WTC11 (cell line): ENCODE measurements around the gene C6orf118. TPM values are rescaled to one million over a fixed set of nuclear protein-coding genes. Genes with fewer than 3 reads are reported as not detected.
A peak's percentile ranks its signal among the peaks of the same experiment; 100 is the strongest.

Experiments
- ATAC-seq: fragments of 200-7000 bp; cut with Tn5 transposase; 2 replicates; pipeline ENCODE4 v1.10.0; 2021; ENCODE audit warnings: mild to moderate bottlenecking, moderate library complexity
- CTCF ChIA-PET: fragments of 300-600 bp; sonication (Branson Sonifier 250); formaldehyde crosslinking; loops from one replicate; lab custom pipeline; 2021; ENCODE audit warnings: antibody characterized with exemption; lab: Charles Lee
- POLR2A ChIA-PET: fragments of 350-600 bp; sonication (Branson Sonifier 250); formaldehyde crosslinking; loops from one replicate; lab custom pipeline; 2021; ENCODE audit warnings: antibody characterized with exemption; lab: Charles Lee
- DNase-seq: peaks from one replicate; pipeline ENCODE4 v3.0.0; 2021; ENCODE audit warnings: low spot score
- H3K27ac Mint-ChIP-seq: 2 replicates; pipeline ENCODE4 v1.8.0; 2021; ENCODE audit warnings: mixed read lengths
- H3K27me3 Mint-ChIP-seq: 2 replicates; pipeline ENCODE4 v1.8.0; 2021; ENCODE audit warnings: low read depth, mild to moderate bottlenecking, moderate library complexity, mixed read lengths
- H3K36me3 Mint-ChIP-seq: 2 replicates; pipeline ENCODE4 v1.8.0; 2021; ENCODE audit warnings: mixed read lengths
- H3K4me1 Mint-ChIP-seq: 2 replicates; pipeline ENCODE4 v1.8.0; 2022; ENCODE audit warnings: mixed read lengths
- H3K4me3 Mint-ChIP-seq: 2 replicates; pipeline ENCODE4 v1.8.0; 2021; ENCODE audit warnings: mild to moderate bottlenecking, moderate library complexity, mixed read lengths
- H3K9me3 Mint-ChIP-seq: 2 replicates; pipeline ENCODE4 v1.8.0; 2021; ENCODE audit warnings: mixed read lengths
- AFF4 ChIP-seq: sonication (generic); formaldehyde crosslinking; IDR thresholded peaks from 2 replicates; pipeline ENCODE4 v1.8.1; 2023; ENCODE audit warnings: mild to moderate bottlenecking, missing genetic modification reagents, borderline replicate concordance
- E2F5 ChIP-seq: sonication (generic); formaldehyde crosslinking; IDR thresholded peaks from 2 replicates; pipeline ENCODE4 v1.8.1; 2022; ENCODE audit warnings: mild to moderate bottlenecking, moderate library complexity, missing genetic modification reagents
- FOXJ3 ChIP-seq: sonication (generic); formaldehyde crosslinking; IDR thresholded peaks from 2 replicates; pipeline ENCODE4 v1.9.0; 2021; ENCODE audit warnings: missing genetic modification reagents, mild to moderate bottlenecking, borderline replicate concordance
- FOXP4 ChIP-seq: sonication (generic); formaldehyde crosslinking; IDR thresholded peaks from 2 replicates; pipeline ENCODE4 v1.8.0; 2022; ENCODE audit warnings: mild to moderate bottlenecking, missing genetic modification reagents
- GABPB1 ChIP-seq: sonication (generic); formaldehyde crosslinking; IDR thresholded peaks from 2 replicates; pipeline ENCODE4 v1.8.1; 2023; ENCODE audit warnings: mild to moderate bottlenecking, missing genetic modification reagents
- HMGXB4 ChIP-seq: sonication (generic); formaldehyde crosslinking; IDR thresholded peaks from 2 replicates; pipeline ENCODE4 v1.8.1; 2023; ENCODE audit warnings: mild to moderate bottlenecking, moderate library complexity, missing genetic modification reagents
- KAT7 ChIP-seq: sonication (generic); formaldehyde crosslinking; IDR thresholded peaks from 2 replicates; pipeline ENCODE4 v1.8.1; 2023; ENCODE audit warnings: missing genetic modification reagents, mild to moderate bottlenecking, borderline replicate concordance
- MLX ChIP-seq: sonication (generic); formaldehyde crosslinking; IDR thresholded peaks from 2 replicates; pipeline ENCODE4 v1.8.1; 2023; ENCODE audit warnings: mild to moderate bottlenecking, missing genetic modification reagents, moderate library complexity
- MXD4 ChIP-seq: fragments of 250-450 bp; sonication (Bioruptor Pico); IDR thresholded peaks from 2 replicates; pipeline ENCODE4 v1.8.0; 2021; ENCODE audit warnings: mild to moderate bottlenecking, moderate library complexity, borderline replicate concordance
- MYBL2 ChIP-seq: sonication (generic); formaldehyde crosslinking; IDR thresholded peaks from 2 replicates; pipeline ENCODE4 v1.8.1; 2023; ENCODE audit warnings: mild to moderate bottlenecking, moderate library complexity, missing genetic modification reagents
- PRDM15 ChIP-seq: sonication (generic); formaldehyde crosslinking; IDR thresholded peaks from 2 replicates; pipeline ENCODE4 v1.8.0; 2022; ENCODE audit warnings: missing genetic modification reagents
- RELA ChIP-seq: sonication (generic); formaldehyde crosslinking; IDR thresholded peaks from 2 replicates; pipeline ENCODE4 v1.8.1; 2022; ENCODE audit warnings: missing genetic modification reagents, mild to moderate bottlenecking, borderline replicate concordance
- SMAD3 ChIP-seq: sonication (generic); formaldehyde crosslinking; IDR thresholded peaks from 2 replicates; pipeline ENCODE4 v1.8.0; 2022; ENCODE audit warnings: missing genetic modification reagents, mild to moderate bottlenecking, borderline replicate concordance
- ZBTB21 ChIP-seq: sonication (generic); formaldehyde crosslinking; IDR thresholded peaks from 2 replicates; pipeline ENCODE4 v1.8.1; 2023; ENCODE audit warnings: mild to moderate bottlenecking, missing genetic modification reagents, borderline replicate concordance
- ZNF317 ChIP-seq: sonication (generic); formaldehyde crosslinking; IDR thresholded peaks from 2 replicates; pipeline ENCODE4 v1.8.1; 2023; ENCODE audit warnings: low read depth, mild to moderate bottlenecking, moderate library complexity, missing genetic modification reagents, borderline replicate concordance
- ZNF512 ChIP-seq: sonication (generic); formaldehyde crosslinking; IDR thresholded peaks from 2 replicates; pipeline ENCODE4 v1.8.1; 2022; ENCODE audit warnings: missing genetic modification reagents, borderline replicate concordance
- total RNA-seq: library from RNA; stranded (reverse); gene quantifications from 3 replicates; pipeline ENCODE4 v1.2.3, GENCODE V29; 2021
- TF ChIP-seq, protein P1 (sequence below): sonication (generic); formaldehyde crosslinking; conservative IDR thresholded peaks from 2 replicates; pipeline ENCODE4 v1.8.1; 2023; ENCODE audit warnings: mild to moderate bottlenecking, low read depth, missing genetic modification reagents, moderate library complexity

C6orf118 gene
- total RNA-seq, 1 experiment from 2014 or later: 0.22 TPM

GRCh38 chr6:165245701-165246100 is 63.7 kb downstream of the C6orf118 start (continued):
- TF ChIP-seq MXD4 (no peak), FOXJ3 (CRISPR knock-in tag) (no peak), MLX (CRISPR knock-in tag) (no peak), RELA (CRISPR knock-in tag) (no peak), HMGXB4 (no peak)

DNA sequence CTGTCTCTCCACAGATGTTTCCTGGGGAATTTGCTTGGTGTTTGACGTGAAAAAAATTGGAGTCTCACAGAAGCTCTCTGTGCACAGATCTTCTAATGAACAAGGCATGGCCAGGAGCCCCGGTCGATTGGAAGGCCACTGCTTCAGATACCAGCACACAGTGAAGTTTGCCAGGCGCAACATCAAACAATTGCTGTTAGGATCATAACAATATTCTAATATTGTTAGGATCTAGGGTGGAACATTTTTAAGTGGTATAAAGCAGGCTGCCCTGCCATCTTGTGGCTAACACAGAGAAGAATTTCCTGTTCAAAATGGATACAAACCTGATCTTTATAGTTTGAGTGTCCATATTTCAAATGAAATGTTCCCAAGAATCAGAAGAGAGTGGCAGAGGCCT is 64.1 kb downstream of the C6orf118 start:
- ChIA-PET POLR2A (no interaction called here), CTCF (interaction anchor here (1.0 to 1.1 kb wide), 2 partner anchors 60 to 147 kb away, joined by 3 to 4 read pairs; no protein-coding TSS in a partner anchor)
- DNase-seq (no peak), ATAC-seq (peak; percentile 56)
- Mint-ChIP-seq H3K27me3 (no peaks in the 10 kb centered on the region), H3K4me3 (no peak overlapping the region), H3K27ac (peak overlapping the region; percentile 54; the same call in 1 of the 2 replicates), H3K36me3 (no peaks in the 10 kb centered on the region), H3K9me3 (0 out of 2 replicates have a peak, but pooled peaks cover 3% of the 10 kb centered on the region), H3K4me1 (peaks cover 13% of the 10 kb centered on the region)
- no peak for TF ChIP-seq ZNF317 (CRISPR knock-in tag)
- no peak for TF ChIP-seq AFF4 (CRISPR knock-in tag)
- TF ChIP-seq FOXP4 (CRISPR knock-in tag): no peak
- TF ChIP-seq, protein P1, sequence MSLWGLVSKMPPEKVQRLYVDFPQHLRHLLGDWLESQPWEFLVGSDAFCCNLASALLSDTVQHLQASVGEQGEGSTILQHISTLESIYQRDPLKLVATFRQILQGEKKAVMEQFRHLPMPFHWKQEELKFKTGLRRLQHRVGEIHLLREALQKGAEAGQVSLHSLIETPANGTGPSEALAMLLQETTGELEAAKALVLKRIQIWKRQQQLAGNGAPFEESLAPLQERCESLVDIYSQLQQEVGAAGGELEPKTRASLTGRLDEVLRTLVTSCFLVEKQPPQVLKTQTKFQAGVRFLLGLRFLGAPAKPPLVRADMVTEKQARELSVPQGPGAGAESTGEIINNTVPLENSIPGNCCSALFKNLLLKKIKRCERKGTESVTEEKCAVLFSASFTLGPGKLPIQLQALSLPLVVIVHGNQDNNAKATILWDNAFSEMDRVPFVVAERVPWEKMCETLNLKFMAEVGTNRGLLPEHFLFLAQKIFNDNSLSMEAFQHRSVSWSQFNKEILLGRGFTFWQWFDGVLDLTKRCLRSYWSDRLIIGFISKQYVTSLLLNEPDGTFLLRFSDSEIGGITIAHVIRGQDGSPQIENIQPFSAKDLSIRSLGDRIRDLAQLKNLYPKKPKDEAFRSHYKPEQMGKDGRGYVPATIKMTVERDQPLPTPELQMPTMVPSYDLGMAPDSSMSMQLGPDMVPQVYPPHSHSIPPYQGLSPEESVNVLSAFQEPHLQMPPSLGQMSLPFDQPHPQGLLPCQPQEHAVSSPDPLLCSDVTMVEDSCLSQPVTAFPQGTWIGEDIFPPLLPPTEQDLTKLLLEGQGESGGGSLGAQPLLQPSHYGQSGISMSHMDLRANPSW (CRISPR knock-in tag): no peak
- TF ChIP-seq PRDM15 (CRISPR knock-in tag): no peak
- TF ChIP-seq GABPB1: no peak
- TF ChIP-seq ZBTB21 (CRISPR knock-in tag): no peak
- TF ChIP-seq E2F5 (CRISPR knock-in tag): no peak
- TF ChIP-seq SMAD3: no peak
- TF ChIP-seq ZNF512 (CRISPR knock-in tag): no peak
- no peak for TF ChIP-seq KAT7 (CRISPR knock-in tag)
- no peak for TF ChIP-seq MYBL2 (CRISPR knock-in tag)
